MM.1S (cell line): ENCODE measurements around the gene GFI1.

Experiments used
- CTCF ChIP-seq: fragments of 300-600 bp; sonication (generic); IDR thresholded peaks from 2 replicates; pipeline ENCODE4 v1.5.1; 2016; ENCODE audit warnings: antibody characterized with exemption, low read length, mixed read lengths
- EZH2 ChIP-seq: fragments of 300-600 bp; sonication (generic); optimal IDR thresholded peaks from 2 replicates; pipeline ENCODE3; 2017; ENCODE audit warnings: low read depth, mild to moderate bottlenecking, antibody characterized with exemption, low read length, mixed read lengths
- EZH2phosphoT487 ChIP-seq: fragments of 300-600 bp; sonication (generic); IDR thresholded peaks from 2 replicates; pipeline ENCODE4 v1.6.1; 2018; ENCODE audit warnings: antibody characterized with exemption, low read length

DNA sequence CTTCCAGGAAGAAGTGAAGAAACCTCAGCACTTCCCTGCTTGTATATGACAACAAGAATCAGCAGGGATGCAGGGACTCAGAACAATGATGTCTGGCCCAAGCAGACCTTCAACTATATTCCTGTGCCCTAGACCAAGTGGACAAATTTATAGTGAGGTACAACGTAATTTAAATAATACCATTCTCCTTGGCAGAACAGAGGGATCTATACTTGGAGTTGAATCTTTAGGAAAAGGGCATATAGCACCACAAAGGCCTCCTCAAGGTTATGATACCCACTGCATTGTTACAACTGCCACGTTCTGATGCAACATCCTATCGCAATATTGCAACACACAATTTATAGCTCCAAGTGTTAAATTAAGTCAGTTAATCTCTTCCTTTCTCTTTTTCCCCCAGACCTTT is 29.1 kb upstream of the GFI1 start:
- TF ChIP-seq CTCF (no peak), EZH2phosphoT487 (no peak), EZH2 (no peak)
